Fibroblast of villous mesenchyme (primary cell): ENCODE data around the gene ABHD13. TPM values are rescaled to one million over a fixed set of nuclear protein-coding genes. Genes with fewer than 3 reads are reported as not detected.

Source experiments
- DNase-seq: peaks from one replicate; pipeline ENCODE4 v3.0.0-alpha.2; 2010; ENCODE audit warnings: low read depth
- H3K4me3 ChIP-seq: 2 replicates; pipeline ENCODE4 v1.5.1; 2011; ENCODE audit warnings: low read depth, mild to moderate bottlenecking, low read length
- CTCF ChIP-seq: IDR thresholded peaks from 2 replicates; pipeline ENCODE4 v1.5.1; 2012; ENCODE audit warnings: low read depth, mild to moderate bottlenecking, low read length; ENCODE audit not compliant: insufficient read depth
- total RNA-seq: library from RNA; depleted of rRNA; stranded (reverse); fragments of >200 nt; gene quantifications from 2 replicates; pipeline ENCODE4 v1.2.3, GENCODE V29; 2012

ABHD13 gene
- total RNA-seq, 1 donor = 10.8 TPM

GRCh38 chr13:108188260-108188659 lies 29.9 kb upstream of the ABHD13 start:
- DNase-seq = no peak
- no peak for TF ChIP-seq CTCF
- no peak overlapping the region for H3K4me3 ChIP-seq

DNA sequence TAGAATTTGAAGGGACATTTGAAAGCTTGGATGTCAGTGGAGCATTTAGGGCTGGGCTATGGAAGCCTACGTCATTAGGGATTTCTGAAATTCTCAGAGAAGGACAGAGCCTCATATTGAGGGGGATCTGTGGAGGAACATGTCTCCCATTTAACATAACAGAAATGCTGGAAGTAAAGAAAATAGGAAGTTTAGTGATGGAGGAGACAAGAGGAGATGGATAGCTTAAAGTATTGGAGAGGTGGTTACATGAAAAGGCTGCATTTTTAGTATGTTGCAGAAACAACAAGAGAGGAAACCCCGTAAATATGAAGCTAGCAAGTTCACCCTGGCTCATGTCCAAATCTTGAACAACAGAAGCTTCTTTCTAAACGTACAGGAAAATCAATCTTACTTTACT lies 27.3 kb upstream of the ABHD13 start:
- TF ChIP-seq CTCF = no peak
- H3K4me3 ChIP-seq = no peak overlapping the region
- no peak for DNase-seq

- H3K4me3 ChIP-seq = no peak overlapping the region
- no peak for DNase-seq
- no peak for TF ChIP-seq CTCF
These were observed 24.4 kb upstream of the ABHD13 start for GRCh38 chr13:108193806-108194205.

- no peak for DNase-seq
- no peak for TF ChIP-seq CTCF
- no peak overlapping the region for H3K4me3 ChIP-seq
These were observed 23.7 kb upstream of the ABHD13 start for GRCh38 chr13:108194435-108194936.

DNA sequence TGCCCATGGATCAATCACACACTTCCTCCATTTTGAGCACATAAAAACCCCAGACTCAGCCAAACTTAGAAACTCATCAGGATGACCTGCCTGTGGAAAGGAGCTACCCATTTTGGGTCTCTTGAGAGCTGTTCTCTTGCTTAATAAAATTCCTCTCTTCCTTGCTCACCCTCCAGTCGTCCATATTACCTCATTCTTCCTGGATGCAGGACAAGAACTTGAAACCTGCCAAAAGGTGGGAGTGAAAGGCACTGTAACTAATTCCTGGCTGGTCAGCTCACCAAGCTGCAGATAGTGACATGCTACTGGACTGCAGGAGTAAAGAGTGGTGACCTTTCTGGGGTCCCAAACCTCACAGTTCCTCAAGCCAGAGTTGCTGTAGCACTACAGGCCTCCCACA lies 23.0 kb upstream of the ABHD13 start:
- DNase-seq = no peak
- no peak for TF ChIP-seq CTCF
- no peak overlapping the region for H3K4me3 ChIP-seq

DNA sequence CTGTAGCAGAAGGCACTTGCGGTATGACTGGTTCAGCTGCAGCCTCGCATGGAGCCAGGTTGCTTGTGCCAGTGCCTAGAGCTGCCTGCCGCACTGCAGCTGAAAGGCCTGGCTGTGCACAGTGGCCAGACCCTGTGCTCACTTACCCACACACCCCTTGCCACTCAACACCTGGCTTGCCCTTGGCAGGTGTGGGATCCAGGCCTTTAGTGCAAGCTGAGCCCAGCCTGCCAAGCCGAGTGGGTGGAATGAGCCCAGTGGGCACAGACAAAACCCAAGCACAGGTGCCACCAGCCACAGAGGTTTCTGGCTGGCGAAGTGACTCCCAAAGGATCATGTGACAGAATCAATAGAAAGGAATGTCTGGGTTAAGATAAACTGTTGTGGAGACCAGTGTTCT lies 22.3 kb upstream of the ABHD13 start:
- H3K4me3 ChIP-seq = no peak overlapping the region
- no peak for TF ChIP-seq CTCF
- no peak for DNase-seq

GRCh38 chr13:108200781-108201398 lies 17.3 kb upstream of the ABHD13 start:
- no peak for DNase-seq
- TF ChIP-seq CTCF = no peak
- H3K4me3 ChIP-seq = no peak overlapping the region
